Fibroblast of skin of left biceps (primary cell): ENCODE measurements around the gene GUCY2C.

Source experiments
- DNase-seq, 2 experiments: peaks; one replicate each; pipeline ENCODE4 v3.0.0-alpha.2; 2013; ENCODE audit warnings: low read depth in 2 of 2

The GUCY2C gene

DNA sequence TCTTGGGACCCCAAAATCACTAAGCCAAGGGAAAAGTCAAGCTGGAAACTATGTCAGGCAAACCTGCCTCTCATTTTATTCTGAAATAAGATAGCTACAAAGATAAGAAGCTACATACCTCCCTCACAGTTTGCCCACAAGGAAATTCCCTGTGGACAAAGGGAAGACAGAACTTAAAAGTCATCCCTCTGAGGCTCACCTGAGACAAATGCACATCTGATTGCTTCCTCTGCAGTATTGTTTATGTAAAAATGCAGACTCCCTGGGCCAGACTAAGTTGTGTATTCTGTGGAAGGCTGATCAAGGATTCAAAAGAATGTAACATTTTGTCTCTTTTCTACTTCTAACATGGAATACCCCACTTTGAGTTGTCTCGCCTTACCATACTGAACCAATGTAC, 126.2 kb downstream of the GUCY2C start:
- no peak for DNase-seq

DNA sequence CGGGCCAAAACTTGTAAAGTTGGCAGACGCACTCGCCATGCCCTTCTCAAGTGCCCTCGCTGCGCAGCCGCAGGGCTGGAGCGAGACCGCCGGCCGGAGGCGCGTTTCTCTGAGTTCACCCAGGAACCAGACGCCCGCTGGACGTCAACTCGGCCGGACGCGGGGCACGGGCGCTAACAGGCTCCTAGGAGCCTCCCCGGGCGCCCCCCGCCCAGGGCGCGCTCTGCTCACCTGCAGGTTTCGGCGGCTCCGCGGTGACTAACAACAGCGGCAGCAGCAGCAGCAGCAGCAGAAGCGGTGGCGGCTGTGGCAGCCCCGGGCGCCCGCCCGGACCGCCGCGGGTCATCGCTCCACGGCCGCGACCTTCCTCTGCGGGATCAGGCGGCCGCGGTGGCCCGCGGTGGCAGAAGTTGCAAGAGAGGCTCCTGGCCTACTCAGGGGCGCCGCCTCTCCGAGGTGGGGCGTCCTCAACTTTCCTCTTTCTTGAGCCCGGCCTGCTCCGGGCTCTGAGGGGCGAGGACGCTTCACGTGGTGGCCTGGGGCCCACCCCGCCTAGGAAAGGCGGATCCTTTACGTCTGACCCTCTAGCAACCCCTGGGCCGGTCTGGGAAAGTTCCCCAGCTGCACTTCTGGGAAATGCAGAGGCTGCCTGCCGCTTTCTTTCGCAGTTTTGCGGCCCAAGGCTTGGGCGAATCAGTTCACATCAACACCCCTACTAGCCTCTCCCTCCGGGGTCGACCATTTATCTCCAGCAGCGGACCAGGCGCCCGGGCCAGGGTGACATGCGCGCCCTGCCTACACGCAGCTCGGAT, 128.8 kb downstream of the GUCY2C start, which contains the start of gene PLBD1:
Gene PLBD1 (minus strand): TSS at position 533 of the 812 bp plus-strand sequence. CDS start 187 bp downstream, at position 346.
- no peak for DNase-seq

DNA sequence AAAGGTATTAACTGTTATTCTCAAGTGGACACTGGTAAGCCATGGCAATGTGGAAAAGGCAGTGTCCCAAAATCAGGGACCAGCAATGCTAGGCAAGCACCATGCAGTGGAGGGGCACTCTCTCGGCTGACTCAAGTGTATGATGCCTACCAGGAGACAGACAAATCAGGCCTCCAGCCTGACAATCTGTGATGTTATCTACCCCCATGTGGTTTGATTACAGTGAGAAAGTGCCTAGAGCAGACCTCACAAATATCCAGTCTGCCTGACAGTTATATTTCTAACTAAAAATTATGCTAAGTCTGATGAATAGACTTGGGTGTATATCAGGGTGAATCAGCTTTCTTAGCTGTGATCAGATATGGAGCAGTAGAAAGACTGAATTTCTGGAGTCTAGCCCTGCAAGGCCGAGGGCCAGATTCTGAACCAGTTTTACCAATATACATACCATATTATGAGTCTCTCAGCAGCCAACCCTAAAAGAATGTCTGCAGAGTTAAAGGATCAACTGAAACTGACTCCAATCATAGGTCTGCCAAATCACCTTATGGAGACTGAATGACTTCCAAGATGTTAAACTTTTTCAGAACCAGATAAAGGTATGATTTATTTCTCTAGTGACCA, 132.0 kb downstream of the GUCY2C start:
- no peak for DNase-seq

DNA sequence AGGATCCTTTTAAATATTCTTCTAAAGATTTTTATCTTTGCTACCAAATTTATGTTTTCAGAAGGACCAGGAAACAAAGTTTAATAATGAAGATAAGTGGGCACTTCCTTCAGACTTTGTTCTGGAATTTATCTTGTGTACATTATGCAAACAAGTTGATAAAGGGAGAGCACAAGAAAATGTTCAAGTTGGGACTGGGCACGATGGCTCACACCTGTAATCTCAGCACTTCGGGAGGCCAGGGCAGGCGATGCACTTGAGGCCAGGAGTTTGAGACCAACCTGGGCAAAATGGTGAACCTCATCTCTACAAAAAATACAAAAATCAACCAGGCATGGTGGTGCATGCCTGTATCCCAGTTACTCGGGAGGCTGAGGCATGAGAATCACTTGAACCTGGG, 133.4 kb downstream of the GUCY2C start:
- no peak for DNase-seq
